PFSK-1 (cell line): ENCODE results near the gene NCCRP1.

ENCODE experiments used
- FOXP2 ChIP-seq: optimal IDR thresholded peaks from 2 replicates; pipeline ENCODE3; 2011; ENCODE audit warnings: borderline replicate concordance, control low read depth, inconsistent platforms; ENCODE audit not compliant: insufficient read depth; ENCODE audit errors: extremely low read length, extremely low read depth
- POLR2AphosphoS5 ChIP-seq: IDR thresholded peaks from 2 replicates; pipeline ENCODE4 v1.6.1; 2012; ENCODE audit warnings: low read depth, mild to moderate bottlenecking, control low read depth, low read length, moderate library complexity
- SIN3A ChIP-seq: IDR thresholded peaks from 2 replicates; pipeline ENCODE4 v1.6.1; 2012; ENCODE audit warnings: mild to moderate bottlenecking, low read length, moderate library complexity, borderline replicate concordance; ENCODE audit not compliant: insufficient read depth
- TAF1 ChIP-seq: IDR thresholded peaks from 2 replicates; pipeline ENCODE4 v1.6.1; 2012; ENCODE audit warnings: low read length, control low read depth, borderline replicate concordance; ENCODE audit not compliant: insufficient read depth
- TF ChIP-seq, protein P1 (sequence below), 2 experiments: IDR thresholded peaks; 2 replicates each; pipeline versions ENCODE4 v1.6.1 to v1.8.0; 2011 to 2012; ENCODE audit warnings: low read depth in 2 of 2, low read length in 2 of 2, control low read depth in 1 of 2, inconsistent platforms in 1 of 2, mild to moderate bottlenecking in 1 of 2, moderate library complexity in 1 of 2; ENCODE audit not compliant: insufficient read depth in 1 of 2

DNA sequence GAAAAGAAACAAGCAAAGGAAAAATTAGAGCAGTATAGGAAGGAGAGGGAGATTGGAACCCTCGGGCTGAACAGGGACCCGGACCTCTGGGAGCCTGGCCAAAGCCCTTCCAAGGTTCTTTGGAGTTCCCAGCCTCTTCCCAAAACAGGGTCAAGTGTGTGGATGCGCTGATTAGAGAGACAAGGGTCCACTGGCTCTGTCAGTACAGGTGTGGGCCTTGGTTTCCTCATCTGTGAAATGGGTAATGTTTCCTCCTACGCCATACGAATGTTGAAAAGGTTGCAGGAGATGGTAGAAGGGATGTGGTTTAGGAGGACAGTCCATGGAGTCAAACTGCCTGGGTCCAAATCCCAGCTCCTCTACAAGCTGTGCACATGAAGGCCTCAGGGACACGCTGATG, 9.4 kb downstream of the NCCRP1 start:
- TF ChIP-seq TAF1, result no peak
- TF ChIP-seq POLR2AphosphoS5, result no peak
- TF ChIP-seq, protein P1, sequence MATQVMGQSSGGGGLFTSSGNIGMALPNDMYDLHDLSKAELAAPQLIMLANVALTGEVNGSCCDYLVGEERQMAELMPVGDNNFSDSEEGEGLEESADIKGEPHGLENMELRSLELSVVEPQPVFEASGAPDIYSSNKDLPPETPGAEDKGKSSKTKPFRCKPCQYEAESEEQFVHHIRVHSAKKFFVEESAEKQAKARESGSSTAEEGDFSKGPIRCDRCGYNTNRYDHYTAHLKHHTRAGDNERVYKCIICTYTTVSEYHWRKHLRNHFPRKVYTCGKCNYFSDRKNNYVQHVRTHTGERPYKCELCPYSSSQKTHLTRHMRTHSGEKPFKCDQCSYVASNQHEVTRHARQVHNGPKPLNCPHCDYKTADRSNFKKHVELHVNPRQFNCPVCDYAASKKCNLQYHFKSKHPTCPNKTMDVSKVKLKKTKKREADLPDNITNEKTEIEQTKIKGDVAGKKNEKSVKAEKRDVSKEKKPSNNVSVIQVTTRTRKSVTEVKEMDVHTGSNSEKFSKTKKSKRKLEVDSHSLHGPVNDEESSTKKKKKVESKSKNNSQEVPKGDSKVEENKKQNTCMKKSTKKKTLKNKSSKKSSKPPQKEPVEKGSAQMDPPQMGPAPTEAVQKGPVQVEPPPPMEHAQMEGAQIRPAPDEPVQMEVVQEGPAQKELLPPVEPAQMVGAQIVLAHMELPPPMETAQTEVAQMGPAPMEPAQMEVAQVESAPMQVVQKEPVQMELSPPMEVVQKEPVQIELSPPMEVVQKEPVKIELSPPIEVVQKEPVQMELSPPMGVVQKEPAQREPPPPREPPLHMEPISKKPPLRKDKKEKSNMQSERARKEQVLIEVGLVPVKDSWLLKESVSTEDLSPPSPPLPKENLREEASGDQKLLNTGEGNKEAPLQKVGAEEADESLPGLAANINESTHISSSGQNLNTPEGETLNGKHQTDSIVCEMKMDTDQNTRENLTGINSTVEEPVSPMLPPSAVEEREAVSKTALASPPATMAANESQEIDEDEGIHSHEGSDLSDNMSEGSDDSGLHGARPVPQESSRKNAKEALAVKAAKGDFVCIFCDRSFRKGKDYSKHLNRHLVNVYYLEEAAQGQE (IDR thresholded peaks at IDR 0.05; ENCODE audit: insufficient read depth in 1 of 2, low read depth in 2 of 2, low read length in 2 of 2), result no peak
- TF ChIP-seq FOXP2, result no peak
- no peak for TF ChIP-seq SIN3A
